H1 (cell line): ENCODE measurements around the gene MBD3L5. TPM values are rescaled to one million over a fixed set of nuclear protein-coding genes. Genes with fewer than 3 reads are reported as not detected.

Experiments
- CTCF ChIA-PET: fragments of 300-600 bp; sonication (Branson Sonifier 250); formaldehyde crosslinking; loops from one replicate; lab custom pipeline; 2021; ENCODE audit not compliant: partially characterized antibody; lab: Charles Lee
- POLR2A ChIA-PET: fragments of 300-600 bp; sonication (Branson Sonifier 250); formaldehyde crosslinking; loops from one replicate; lab custom pipeline; 2021; ENCODE audit warnings: inconsistent platforms; ENCODE audit not compliant: partially characterized antibody; lab: Charles Lee
- DNase-seq, 2 experiments: peaks; one replicate each; pipeline versions ENCODE4 v3.0.0 to v3.0.0-alpha.2; 2010 to 2022; ENCODE audit warnings: low spot score in 2 of 2, low read depth in 1 of 2, mixed read lengths in 1 of 2
- FAIRE-seq: peaks from 2 replicates; lab custom pipeline; 2011; peaks lifted over from hg19 to GRCh38; lab: Jason Lieb, UNC
- H2AFZ ChIP-seq: 2 replicates; pipeline ENCODE4 v1.8.1; 2012; ENCODE audit warnings: low read length, inconsistent platforms
- H2AK5ac ChIP-seq: 2 replicates; pipeline ENCODE4 v1.6.1; 2013; ENCODE audit warnings: low read depth, low read length
- H2BK120ac ChIP-seq: replicated peaks from 2 replicates; pipeline ENCODE3; 2013; ENCODE audit warnings: low read depth, low read length, inconsistent platforms
- H2BK12ac ChIP-seq: 2 replicates; pipeline ENCODE4 v1.6.1; 2013; ENCODE audit warnings: low read depth, low read length
- H2BK15ac ChIP-seq: 2 replicates; pipeline ENCODE4 v1.6.1; 2013; ENCODE audit warnings: low read length
- H2BK20ac ChIP-seq: 2 replicates; pipeline ENCODE4 v1.6.1; 2013; ENCODE audit warnings: low read length
- H2BK5ac ChIP-seq: 2 replicates; pipeline ENCODE4 v1.6.1; 2013; ENCODE audit warnings: low read depth, low read length
- H3K14ac ChIP-seq: 2 replicates; pipeline ENCODE4 v1.6.1; 2013; ENCODE audit warnings: inconsistent platforms; ENCODE audit not compliant: insufficient read length
- H3K18ac ChIP-seq: 2 replicates; pipeline ENCODE4 v1.6.1; 2013; ENCODE audit warnings: low read length; ENCODE audit errors: extremely low read depth
- H3K23ac ChIP-seq: 2 replicates; pipeline ENCODE4 v1.6.1; 2013; ENCODE audit warnings: inconsistent platforms; ENCODE audit not compliant: insufficient read length
- H3K23me2 ChIP-seq: 2 replicates; pipeline ENCODE4 v1.6.1; 2013; ENCODE audit warnings: low read depth, low read length
- H3K27ac ChIP-seq: 2 replicates; pipeline ENCODE4 v1.6.1; 2011; ENCODE audit warnings: low read depth, low read length, inconsistent platforms
- H3K27me3 ChIP-seq, 4 experiments: replicated peaks in 1 of 4; 1 replicate in 1 of 4; 2 replicates in 3 of 4; pipeline versions ENCODE4 v1.6.1 to v1.8.1; 2011 to 2013; ENCODE audit warnings: low read length in 3 of 4, mild to moderate bottlenecking in 3 of 4, inconsistent platforms in 2 of 4, mixed read lengths in 2 of 4, moderate library complexity in 1 of 4; ENCODE audit not compliant: control insufficient read depth in 3 of 4, insufficient read depth in 3 of 4; ENCODE audit errors: extremely low read depth in 1 of 4
- H3K36me3 ChIP-seq, 4 experiments: 2 replicates each; pipeline versions ENCODE4 v1.6.1 to v1.8.1; 2011 to 2013; ENCODE audit warnings: mild to moderate bottlenecking in 4 of 4, low read length in 3 of 4, moderate library complexity in 2 of 4, control low read depth in 1 of 4, inconsistent platforms in 1 of 4; ENCODE audit not compliant: insufficient read depth in 4 of 4, control insufficient read depth in 2 of 4
- H3K4ac ChIP-seq: replicated peaks from 2 replicates; pipeline ENCODE3; 2013; ENCODE audit warnings: low read length, low read depth, mixed read lengths, inconsistent platforms; ENCODE audit not compliant: insufficient read length
- H3K4me1 ChIP-seq, 4 experiments: replicated peaks in 1 of 4; 1 replicate in 1 of 4; 2 replicates in 3 of 4; pipeline versions ENCODE4 v1.6.1 to v1.8.1; 2011 to 2013; ENCODE audit warnings: low read length in 3 of 4, inconsistent platforms in 2 of 4, mixed read lengths in 1 of 4; ENCODE audit not compliant: insufficient read depth in 4 of 4, control insufficient read depth in 3 of 4
- H3K4me2 ChIP-seq, 2 experiments: 2 replicates each; pipeline versions ENCODE4 v1.6.1 to v1.8.1; 2011 to 2013; ENCODE audit warnings: low read depth in 2 of 2, low read length in 2 of 2, control low read depth in 1 of 2, inconsistent platforms in 1 of 2, mild to moderate bottlenecking in 1 of 2; ENCODE audit not compliant: insufficient read depth in 1 of 2
- H3K4me3 ChIP-seq, 4 experiments: fragments of 200-600, 300-600 bp in 1 of 4; sonication (generic), shearing (Covaris generic), sonication (Bioruptor Twin) in 1 of 4; 2 replicates each; pipeline versions ENCODE4 v1.5.1 to v1.8.1; 2011 to 2016; ENCODE audit warnings: low read length in 4 of 4, low read depth in 3 of 4, control low read depth in 2 of 4, inconsistent platforms in 2 of 4, mild to moderate bottlenecking in 2 of 4, mixed read lengths in 1 of 4, moderate library complexity in 1 of 4; ENCODE audit not compliant: insufficient read depth in 2 of 4; ENCODE audit errors: extremely low read depth in 1 of 4
- H3K56ac ChIP-seq: replicated peaks from 2 replicates; pipeline ENCODE3; 2013; ENCODE audit warnings: low read depth, mild to moderate bottlenecking, mixed read lengths, low read length, inconsistent platforms; ENCODE audit not compliant: insufficient read length
- H3K79me1 ChIP-seq: 2 replicates; pipeline ENCODE4 v1.6.1; 2013; ENCODE audit warnings: low read depth, low read length, control low read depth
- H3K79me2 ChIP-seq, 2 experiments: 2 replicates each; pipeline versions ENCODE4 v1.6.1 to v1.8.1; 2012 to 2013; ENCODE audit warnings: low read length in 2 of 2, mild to moderate bottlenecking in 2 of 2, inconsistent platforms in 1 of 2; ENCODE audit not compliant: insufficient read depth in 2 of 2, control insufficient read depth in 1 of 2
- H3K9ac ChIP-seq, 4 experiments: replicated peaks in 1 of 4; 1 replicate in 1 of 4; 2 replicates in 3 of 4; pipeline versions ENCODE4 v1.6.1 to v1.8.1; 2011 to 2013; ENCODE audit warnings: low read depth in 3 of 4, low read length in 3 of 4, control low read depth in 2 of 4, mild to moderate bottlenecking in 2 of 4, moderate library complexity in 2 of 4, inconsistent platforms in 1 of 4; ENCODE audit errors: extremely low read depth in 1 of 4
- H3K9me3 ChIP-seq, 2 experiments: 2 replicates each; pipeline versions ENCODE4 v1.6.1 to v1.8.1; 2012 to 2013; ENCODE audit warnings: mild to moderate bottlenecking in 2 of 2, moderate library complexity in 2 of 2, control low read depth in 1 of 2, inconsistent platforms in 1 of 2, low read depth in 1 of 2, low read length in 1 of 2, mixed read lengths in 1 of 2; ENCODE audit not compliant: insufficient read depth in 2 of 2
- H4K20me1 ChIP-seq, 2 experiments: replicated peaks in 1 of 2; 2 replicates each; pipeline versions ENCODE3 to v1.8.1; 2011 to 2013; ENCODE audit warnings: inconsistent platforms in 2 of 2, low read length in 2 of 2, mild to moderate bottlenecking in 1 of 2; ENCODE audit not compliant: insufficient read depth in 2 of 2, control insufficient read depth in 1 of 2
- H4K5ac ChIP-seq: 2 replicates; pipeline ENCODE4 v1.6.1; 2013; ENCODE audit warnings: low read length, low read depth, mixed read lengths, inconsistent platforms; ENCODE audit not compliant: insufficient read length
- H4K8ac ChIP-seq: 2 replicates; pipeline ENCODE4 v1.8.0; 2013; ENCODE audit warnings: mild to moderate bottlenecking, moderate library complexity, low read length, inconsistent platforms; ENCODE audit not compliant: insufficient read depth; ENCODE audit errors: extremely low read depth
- H4K91ac ChIP-seq: replicated peaks from 2 replicates; pipeline ENCODE3; 2013; ENCODE audit warnings: low read length, mixed read lengths, inconsistent platforms; ENCODE audit not compliant: insufficient read length
- BRCA1 ChIP-seq: IDR thresholded peaks from 2 replicates; pipeline ENCODE4 v1.6.1; 2012; ENCODE audit warnings: low read depth, low read length, improper control_type of control experiment
- EZH2 ChIP-seq: fragments of 200-600 bp; sonication (generic); IDR thresholded peaks from 2 replicates; pipeline ENCODE4 v1.7.1; 2012; ENCODE audit warnings: low read depth, mild to moderate bottlenecking, moderate library complexity, low read length, inconsistent platforms; ENCODE audit not compliant: severe bottlenecking
- WGBS, 2 experiments: shearing (Covaris generic) in 1 of 2; methylation state at CpG; one replicate each; pipeline versions ENCODE4 v1.1.6 to v1.1.7; 2013 to 2015; ENCODE audit warnings: low lambda C conversion rate in 2 of 2, mixed read lengths in 2 of 2, inconsistent platforms in 1 of 2, low coverage in 1 of 2, missing lambda C conversion rate in 1 of 2; ENCODE audit not compliant: insufficient replicate concordance in 2 of 2, insufficient coverage in 1 of 2, insufficient read length in 1 of 2; ENCODE audit errors: extremely low coverage in 1 of 2, missing lambda C conversion rate in 1 of 2; 5-methylcytosine and 5-hydroxymethylcytosine counted together
- polyA plus RNA-seq, 7 experiments: library from polyadenylated mRNA; depleted of rRNA in 3 of 7; stranded (reverse) in 5 of 7; unstranded in 2 of 7; fragments of >200 nt in 5 of 7; fragments of 200-250 nt in 2 of 7; gene quantifications; 1 replicate in 5 of 7; 2 replicates in 1 of 7; 4 replicates in 1 of 7; pipeline versions ENCODE4 v1.2.1 to v1.2.3, GENCODE V29; 2011 to 2013; ENCODE audit warnings: missing spikeins in 2 of 7, mixed read lengths in 2 of 7
- total RNA-seq: library from RNA; stranded (reverse); fragmentation: NEBNext Ultra II Directional; extraction: Animal tissue kit (Norgen Biotek cat#: 25700); gene quantifications from 2 replicates; pipeline ENCODE4 v1.2.1, GENCODE V29; 2021

MBD3L5 gene
- total and polyA plus RNA-seq, 2 of the 8 experiments (the other 6 are each of a cell fraction or from before 2014, with no cell fraction given) = not detected

- H3K18ac ChIP-seq = no peak overlapping the region
- no peak overlapping the region for H2AK5ac ChIP-seq
- peaks cover 8% of the 10 kb centered on the region; the same call in 1 of the 2 replicates for H3K23me2 ChIP-seq
- H3K9me3 ChIP-seq = peaks cover 58 to 88% of the 10 kb centered on the region in 2 experiments
- no peak overlapping the region for H4K8ac ChIP-seq
- H4K20me1 ChIP-seq = peaks cover 0 to 4% of the 10 kb centered on the region in 2 experiments
- no peak overlapping the region for H3K14ac ChIP-seq
- POLR2A ChIA-PET = no interaction called here
- no peak overlapping the region for H2BK20ac ChIP-seq
- no peak for DNase-seq
- H2BK15ac ChIP-seq = no peak overlapping the region
- TF ChIP-seq BRCA1 = no peak
- no peak for TF ChIP-seq EZH2
- TF ChIP-seq, all 59 proteins: peak for 0
- Histone ChIP-seq H3K9ac (no peak overlapping the region), H3K23ac (no peak overlapping the region), H3K4me1 (no peaks in the 10 kb centered on the region), H2BK120ac (no peak overlapping the region), H2BK12ac (no peak overlapping the region), H2BK5ac (no peak overlapping the region), H3K4ac (no peak overlapping the region), H3K56ac (no peak overlapping the region), H4K91ac (no peak overlapping the region), H3K27me3 (no peaks in the 10 kb centered on the region), H3K27ac (no peak overlapping the region), H4K5ac (no peak overlapping the region), H3K79me2 (no peaks in the 10 kb centered on the region), H3K36me3 (no peaks in the 10 kb centered on the region; a peak in 2 of 8 replicates), H3K79me1 (no peaks in the 10 kb centered on the region), H3K4me2 (no peak overlapping the region), H2AFZ (no peak overlapping the region), H3K4me3 (no peak overlapping the region)
- WGBS, 2 experiments = 87% methylated on average over 15 of the region's 15 CpGs; no CpG with 5 or more reads in 1 of the 2 experiments
- CTCF ChIA-PET = no interaction called here
- FAIRE-seq = no peak
Measured at GRCh38 chr19:6997679-6998445, 32.5 kb upstream of the MBD3L5 start.
